GM13977 (cell line): ENCODE measurements around the gene C16orf87.

Experiments
- DNase-seq: peaks from one replicate; pipeline ENCODE4 v3.0.0; 2012; ENCODE audit warnings: low spot score
- in situ Hi-C: fragments of 300-500 bp; cut with MboI; formaldehyde crosslinking; loops from one replicate; pipeline ENCODE4 v1.12.0; 2022; ENCODE audit warnings: low sequenced_read_pairs, low pct_unique_long_range_greater_than_20kb, mixed read lengths, inconsistent platforms; ENCODE audit not compliant: unreplicated experiment
- TF ChIP-seq, protein P1 (sequence below): IDR thresholded peaks from 2 replicates; pipeline ENCODE4 v1.5.1; 2012; ENCODE audit warnings: mild to moderate bottlenecking, control low read depth; ENCODE audit not compliant: insufficient read depth; ENCODE audit errors: extremely low read depth, missing control alignments

C16orf87 gene

DNA sequence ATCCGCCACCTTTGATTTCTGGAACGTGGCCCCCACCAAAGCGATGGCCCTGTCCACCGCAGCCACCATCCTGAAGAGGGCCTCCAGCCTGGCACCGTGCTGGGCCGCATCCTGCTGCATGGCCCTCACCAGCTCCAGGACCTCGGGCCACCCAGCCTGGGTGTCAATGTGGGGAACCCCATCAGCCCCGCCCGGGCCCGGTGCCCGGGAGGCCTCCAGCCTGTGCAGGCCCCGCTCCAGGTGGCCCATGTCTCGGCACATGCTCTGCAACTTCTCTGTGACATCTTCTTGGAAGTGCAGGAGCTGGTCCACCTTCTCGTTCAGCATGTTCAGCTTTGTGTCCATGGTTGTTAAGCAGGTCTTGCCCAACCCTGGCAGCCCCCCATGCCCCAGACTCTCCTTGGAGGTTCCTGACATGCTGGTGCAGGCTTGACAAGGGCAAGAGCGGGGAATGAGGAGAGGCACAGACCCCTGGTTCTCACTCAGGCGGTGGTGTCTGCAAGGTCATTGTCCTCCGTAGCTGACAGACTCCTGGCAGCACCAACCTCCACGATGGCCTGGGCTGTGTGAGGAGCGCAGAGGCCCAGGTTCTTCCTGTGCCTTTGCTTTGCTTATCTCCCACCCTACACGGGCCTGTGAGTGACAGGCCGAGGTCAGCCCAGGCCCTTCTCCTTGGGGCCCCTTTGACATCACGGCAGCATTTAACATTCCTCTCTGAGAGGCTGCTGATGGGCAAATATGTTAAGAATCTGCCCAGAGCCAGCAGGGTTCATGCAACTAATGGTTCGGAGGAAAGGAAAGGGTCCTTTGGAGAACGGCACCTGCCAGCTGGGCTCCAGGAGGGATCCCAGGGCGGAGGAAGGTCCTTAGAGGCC is 83.0 kb downstream of the C16orf87 start, which contains the start of gene MYLK3:
TSS of gene MYLK3 (minus strand) at position 568 of the 875 bp plus-strand sequence. CDS start at position 417, 151 bp downstream.
- no peak for DNase-seq
- in situ Hi-C loops, result no loop called here
- TF ChIP-seq, protein P1, sequence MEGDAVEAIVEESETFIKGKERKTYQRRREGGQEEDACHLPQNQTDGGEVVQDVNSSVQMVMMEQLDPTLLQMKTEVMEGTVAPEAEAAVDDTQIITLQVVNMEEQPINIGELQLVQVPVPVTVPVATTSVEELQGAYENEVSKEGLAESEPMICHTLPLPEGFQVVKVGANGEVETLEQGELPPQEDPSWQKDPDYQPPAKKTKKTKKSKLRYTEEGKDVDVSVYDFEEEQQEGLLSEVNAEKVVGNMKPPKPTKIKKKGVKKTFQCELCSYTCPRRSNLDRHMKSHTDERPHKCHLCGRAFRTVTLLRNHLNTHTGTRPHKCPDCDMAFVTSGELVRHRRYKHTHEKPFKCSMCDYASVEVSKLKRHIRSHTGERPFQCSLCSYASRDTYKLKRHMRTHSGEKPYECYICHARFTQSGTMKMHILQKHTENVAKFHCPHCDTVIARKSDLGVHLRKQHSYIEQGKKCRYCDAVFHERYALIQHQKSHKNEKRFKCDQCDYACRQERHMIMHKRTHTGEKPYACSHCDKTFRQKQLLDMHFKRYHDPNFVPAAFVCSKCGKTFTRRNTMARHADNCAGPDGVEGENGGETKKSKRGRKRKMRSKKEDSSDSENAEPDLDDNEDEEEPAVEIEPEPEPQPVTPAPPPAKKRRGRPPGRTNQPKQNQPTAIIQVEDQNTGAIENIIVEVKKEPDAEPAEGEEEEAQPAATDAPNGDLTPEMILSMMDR, result no peak

DNA sequence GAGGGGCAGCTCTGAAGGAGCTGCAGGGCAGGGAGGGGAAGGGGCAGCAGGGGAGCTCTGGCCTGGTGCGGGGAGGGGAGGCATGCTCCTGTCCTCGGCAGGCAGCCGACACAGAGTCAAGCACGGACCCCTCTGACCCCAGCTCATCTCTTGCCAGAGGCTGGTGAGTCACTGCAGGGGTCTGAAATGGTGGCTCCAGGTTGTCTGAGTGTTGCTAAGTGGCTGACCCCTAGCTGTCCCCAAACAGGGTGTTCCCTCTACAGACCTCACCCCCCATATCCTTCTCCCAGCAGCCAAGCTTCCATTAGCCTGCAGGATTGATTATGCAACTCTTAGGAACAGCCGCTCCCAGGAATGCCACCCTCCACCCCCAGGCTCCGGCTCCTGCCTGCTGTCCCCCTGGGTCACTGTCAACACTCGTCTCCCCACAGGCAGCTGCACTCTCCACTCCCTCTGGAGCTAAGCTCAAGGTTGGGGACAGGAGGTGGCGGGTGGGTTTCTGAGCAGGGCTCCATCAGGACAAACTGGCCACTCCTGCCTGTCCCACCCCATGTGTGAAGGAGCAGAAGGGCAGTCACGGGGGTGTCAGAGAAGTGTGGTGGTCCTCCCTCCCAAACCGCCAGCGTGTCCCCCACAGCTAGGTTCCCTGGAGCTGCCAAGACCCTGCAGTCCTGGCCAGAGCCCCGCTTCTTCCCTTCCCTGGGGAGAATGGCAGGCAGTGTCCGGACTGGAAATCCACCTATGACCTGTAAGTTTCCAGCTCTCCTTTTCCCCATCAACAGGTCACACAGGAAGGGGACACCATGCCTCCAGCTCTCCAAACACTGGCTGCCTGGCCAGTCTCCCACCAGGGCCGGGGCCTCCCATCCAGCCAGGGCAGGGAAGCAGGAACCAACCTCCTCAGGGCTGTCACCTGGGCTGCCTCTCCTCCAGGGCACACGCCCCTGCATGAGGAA is 83.9 kb downstream of the C16orf87 start:
- in situ Hi-C loops, result no loop called here
- DNase-seq, result no peak
- TF ChIP-seq, protein P1, result no peak
